HG03108 (cell line): ENCODE measurements around the gene IGFBP6.

Experiments
- ATAC-seq: cut with Tn5 transposase; IDR thresholded peaks from one replicate; pipeline ENCODE4 v1.9.1; 2021; ENCODE audit warnings: moderate library complexity; ENCODE audit not compliant: unreplicated experiment

Gene IGFBP6, protein sequence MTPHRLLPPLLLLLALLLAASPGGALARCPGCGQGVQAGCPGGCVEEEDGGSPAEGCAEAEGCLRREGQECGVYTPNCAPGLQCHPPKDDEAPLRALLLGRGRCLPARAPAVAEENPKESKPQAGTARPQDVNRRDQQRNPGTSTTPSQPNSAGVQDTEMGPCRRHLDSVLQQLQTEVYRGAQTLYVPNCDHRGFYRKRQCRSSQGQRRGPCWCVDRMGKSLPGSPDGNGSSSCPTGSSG

GRCh38 chr12:53097564-53098353 lies at the start of gene IGFBP6:
IGFBP6 (plus strand) TSS chr12:53097667; CDS start chr12:53097718, 51 bp downstream.
- ATAC-seq = no peak

DNA sequence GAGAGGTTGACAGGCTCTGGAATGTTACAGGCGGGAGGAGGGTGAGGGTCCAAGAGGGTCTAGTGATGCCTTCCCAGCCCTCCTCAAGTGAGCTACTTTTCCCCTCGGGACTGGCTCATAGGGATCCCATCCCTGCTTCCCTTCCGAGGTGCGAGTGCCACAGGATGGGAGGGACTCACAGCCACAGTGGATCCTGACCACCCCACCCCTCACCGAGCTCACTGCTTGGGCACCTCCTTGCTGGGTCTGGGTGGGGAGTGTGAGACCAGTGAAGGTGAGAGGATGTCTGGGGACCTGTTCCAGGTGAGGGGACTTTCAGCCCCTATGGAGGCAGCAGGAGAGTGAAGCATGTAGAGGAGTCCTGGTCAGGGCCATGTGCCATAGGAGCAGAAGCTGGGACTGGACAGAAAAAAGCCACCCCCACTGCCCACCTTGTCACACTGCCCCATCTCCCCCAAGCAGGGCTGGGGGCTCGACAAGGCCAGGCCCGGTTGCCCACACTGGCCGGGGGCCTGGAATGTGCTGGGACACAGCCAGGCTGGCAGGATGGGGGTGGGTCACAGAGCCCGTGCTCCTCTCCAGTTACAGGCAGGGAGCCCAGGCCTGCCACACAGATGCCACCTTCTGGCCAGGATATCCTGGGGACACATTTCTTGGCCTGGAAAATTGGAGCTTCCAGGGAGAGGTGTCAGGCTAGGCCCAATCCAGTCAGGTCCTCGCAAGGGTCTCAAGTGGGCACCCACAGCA lies 49.3 kb upstream of the IGFBP6 start:
- ATAC-seq = no peak

DNA sequence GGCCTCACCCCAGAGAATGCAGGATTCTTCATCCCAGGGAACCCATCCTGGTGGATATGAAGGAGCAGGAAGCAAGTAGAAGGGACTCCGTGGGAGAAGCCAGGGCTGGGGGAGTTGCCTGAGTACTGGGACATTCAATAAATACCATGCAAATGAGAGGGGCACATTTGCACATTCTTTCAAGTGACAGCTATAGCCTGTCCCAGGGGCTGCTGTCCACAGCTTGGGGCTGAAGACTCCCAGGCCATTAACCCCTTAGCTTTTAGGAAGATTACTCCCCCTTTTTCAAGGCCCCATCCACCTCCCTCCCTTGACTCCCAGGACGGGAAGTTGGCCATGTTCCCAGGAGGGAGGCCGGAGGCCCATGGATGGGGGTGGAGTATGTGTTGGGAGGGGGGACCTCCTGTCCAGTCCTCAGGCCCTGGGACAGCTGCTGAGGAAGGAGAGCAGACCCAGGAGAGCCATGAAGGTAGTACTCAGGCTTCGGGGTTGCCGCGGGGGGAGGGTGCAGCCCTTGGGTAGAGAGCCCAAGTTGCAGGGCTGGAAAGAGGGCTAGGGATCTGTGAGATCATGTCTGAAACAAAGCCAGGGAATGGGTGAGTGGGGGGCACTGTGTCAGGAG lies 48.6 kb upstream of the IGFBP6 start:
- ATAC-seq = no peak

DNA sequence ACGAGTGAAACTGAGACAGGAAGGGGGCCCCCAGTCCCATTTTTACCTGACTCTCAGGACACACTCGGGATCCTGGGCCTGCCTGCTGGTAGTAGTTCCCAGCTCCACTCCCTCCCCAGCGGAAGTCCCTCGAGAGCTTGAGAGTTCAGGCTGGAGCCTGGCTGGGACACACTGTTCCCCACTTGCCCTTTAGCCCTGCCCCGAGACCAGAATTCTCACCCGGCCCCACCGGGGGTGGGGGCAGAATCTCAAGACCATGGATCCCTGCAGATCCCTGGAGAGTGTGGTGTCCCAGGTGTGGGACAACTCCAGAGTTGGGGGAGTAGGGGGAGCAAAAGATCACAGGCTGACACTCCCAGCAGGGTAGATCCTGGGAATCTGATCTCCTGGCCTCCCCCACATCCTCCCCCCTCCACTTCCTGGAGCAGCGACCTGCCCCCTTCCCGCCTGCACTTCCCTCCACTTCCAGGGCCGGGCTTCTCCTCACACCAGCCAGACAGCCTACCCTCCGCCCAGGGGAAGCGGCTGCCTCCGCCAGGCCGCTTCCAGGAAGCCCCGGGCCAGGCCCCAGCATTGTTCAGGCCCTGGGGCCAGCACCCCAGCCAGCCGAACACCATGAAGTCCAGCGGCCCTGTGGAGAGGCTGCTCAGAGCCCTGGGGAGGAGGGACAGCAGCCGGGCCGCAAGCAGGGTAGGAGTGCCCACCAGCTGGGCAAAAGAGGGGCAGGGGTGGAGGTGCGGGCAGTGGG lies 47.7 kb upstream of the IGFBP6 start, which contains the start of gene TNS2:
Gene TNS2 (plus strand): TSS at position 495 of the 748 bp plus-strand sequence. CDS start 121 bp downstream, at position 616.
- no peak for ATAC-seq

DNA sequence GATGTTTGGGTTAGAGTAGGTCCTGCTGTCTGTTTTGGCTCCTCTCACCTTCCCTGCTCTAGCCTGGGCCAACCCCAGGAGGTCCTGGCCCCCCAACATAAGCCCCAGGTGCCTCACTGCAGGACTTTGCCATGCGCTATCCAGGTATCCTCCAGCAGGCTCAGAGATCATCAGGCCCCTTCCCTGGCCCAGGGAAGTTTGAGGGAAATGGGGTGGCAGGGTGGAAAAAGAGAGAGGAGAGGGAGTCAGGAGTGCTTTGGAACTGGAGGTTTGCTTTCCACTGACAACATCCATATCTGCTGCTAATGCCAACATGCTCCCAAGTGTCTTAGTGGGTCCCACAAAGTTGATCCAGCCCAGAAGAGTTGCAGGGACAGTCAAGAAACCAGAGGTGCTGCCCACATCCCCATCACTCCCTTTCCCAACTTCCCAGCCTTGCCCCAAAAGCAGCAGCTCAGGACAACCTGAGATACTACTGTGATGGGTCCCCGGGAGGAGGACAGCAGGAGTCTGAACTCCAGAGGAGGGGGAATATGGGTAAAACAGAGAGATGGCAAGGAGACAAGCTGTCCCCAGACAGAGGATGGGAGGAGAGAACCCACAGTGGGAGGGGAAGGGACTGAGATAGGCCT lies 46.9 kb upstream of the IGFBP6 start:
- no peak for ATAC-seq

DNA sequence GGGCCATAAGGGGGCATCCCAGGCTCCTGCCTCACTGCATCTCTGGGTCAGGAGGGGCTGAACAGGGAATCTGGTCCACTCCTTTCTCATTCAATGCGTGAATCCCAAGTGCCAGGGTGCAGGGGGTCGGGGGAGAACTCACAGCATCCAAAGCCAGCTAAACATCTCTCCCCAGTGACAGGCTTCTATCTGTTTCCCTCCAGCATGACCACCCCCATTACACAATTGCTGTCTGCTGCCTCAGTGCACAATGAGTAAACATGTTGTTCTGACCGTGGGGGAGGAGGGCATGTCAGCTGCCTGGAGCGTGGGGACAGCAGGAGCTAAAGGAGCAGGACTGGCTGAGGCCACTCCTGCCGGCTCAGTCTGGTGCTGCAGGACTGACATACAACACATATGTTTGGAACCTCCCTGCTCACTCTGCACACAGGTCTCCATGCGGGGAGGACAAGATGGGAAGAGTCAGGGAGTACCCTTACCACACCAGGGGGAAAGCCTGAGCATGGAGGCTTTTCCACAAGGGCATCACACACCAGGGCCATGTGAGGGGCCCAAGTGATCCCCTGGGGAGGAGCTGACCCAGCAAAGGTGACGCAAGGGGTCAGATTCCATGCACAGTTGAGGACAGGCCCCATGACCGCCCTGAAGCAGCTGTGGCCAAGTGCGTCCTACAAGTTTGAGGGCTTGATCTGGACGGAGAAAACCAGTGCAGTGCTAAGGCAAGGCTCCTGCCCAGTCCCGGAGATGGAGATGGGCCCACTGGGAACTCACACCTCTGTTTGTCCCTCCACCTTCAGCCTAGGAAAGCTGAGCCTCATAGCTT lies 46.2 kb upstream of the IGFBP6 start:
- ATAC-seq = no peak

DNA sequence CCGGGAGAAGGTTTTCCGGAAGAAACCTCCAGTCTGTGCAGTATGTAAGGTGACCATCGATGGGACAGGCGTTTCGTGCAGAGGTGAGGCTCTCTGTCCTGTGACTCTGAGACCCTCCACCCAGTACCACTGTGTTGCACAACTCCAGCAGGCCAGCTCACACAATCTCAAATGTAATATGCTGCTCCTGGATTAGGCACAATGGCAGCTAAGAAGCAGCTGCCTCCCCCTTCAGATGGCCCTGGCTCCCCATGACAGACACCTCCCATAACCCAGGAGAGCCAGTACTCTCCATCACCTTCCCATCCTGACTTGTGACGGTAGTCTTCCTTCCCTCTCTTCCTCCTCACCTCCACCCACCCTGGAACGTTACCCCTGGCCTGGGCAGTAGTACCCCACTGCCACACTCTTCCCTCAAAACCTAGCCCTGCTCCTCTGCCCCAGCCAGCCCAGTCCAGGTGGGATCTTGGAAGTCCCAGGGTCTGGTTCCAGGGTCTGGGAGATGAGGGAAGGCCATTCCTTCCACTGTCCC lies 45.5 kb upstream of the IGFBP6 start:
- no peak for ATAC-seq

GRCh38 chr12:53052419-53053217 lies 44.8 kb upstream of the IGFBP6 start:
- ATAC-seq = no peak

- no peak for ATAC-seq
Observed at GRCh38 chr12:53053218-53054111, 44.0 kb upstream of the IGFBP6 start.

DNA sequence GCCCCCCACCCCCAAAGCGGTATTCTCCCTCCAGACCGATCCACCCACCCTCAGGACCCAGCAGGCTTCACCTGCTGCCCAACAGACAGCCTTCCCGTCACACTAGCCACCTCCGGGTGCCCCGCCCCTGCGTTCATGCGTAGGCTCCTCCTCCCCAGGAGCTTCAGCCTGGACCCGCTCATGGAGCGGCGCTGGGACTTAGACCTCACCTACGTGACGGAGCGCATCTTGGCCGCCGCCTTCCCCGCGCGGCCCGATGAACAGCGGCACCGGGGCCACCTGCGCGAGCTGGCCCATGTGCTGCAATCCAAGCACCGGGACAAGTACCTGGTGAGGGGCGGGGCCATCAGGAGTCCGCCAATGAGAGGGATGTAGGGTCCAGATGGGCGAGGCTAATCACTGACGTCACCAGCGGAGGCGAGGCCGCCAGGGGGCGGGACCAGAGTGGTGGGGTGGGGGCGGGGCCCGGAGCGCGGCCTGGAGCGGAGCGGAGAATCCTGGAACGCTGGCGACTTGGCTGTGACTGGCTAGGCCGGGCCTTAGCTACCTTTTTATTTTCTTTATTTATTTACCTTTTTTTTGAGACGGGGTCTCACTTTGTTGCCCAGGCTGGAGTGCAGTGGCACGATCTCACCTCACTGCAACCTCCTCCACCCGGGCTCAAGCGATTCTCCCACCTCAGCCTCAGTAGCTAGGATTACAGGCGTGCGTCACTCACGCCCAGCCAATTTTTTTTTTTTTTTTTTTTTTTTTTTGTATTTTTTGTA lies 43.2 kb upstream of the IGFBP6 start:
- peak; percentile 85 for ATAC-seq

DNA sequence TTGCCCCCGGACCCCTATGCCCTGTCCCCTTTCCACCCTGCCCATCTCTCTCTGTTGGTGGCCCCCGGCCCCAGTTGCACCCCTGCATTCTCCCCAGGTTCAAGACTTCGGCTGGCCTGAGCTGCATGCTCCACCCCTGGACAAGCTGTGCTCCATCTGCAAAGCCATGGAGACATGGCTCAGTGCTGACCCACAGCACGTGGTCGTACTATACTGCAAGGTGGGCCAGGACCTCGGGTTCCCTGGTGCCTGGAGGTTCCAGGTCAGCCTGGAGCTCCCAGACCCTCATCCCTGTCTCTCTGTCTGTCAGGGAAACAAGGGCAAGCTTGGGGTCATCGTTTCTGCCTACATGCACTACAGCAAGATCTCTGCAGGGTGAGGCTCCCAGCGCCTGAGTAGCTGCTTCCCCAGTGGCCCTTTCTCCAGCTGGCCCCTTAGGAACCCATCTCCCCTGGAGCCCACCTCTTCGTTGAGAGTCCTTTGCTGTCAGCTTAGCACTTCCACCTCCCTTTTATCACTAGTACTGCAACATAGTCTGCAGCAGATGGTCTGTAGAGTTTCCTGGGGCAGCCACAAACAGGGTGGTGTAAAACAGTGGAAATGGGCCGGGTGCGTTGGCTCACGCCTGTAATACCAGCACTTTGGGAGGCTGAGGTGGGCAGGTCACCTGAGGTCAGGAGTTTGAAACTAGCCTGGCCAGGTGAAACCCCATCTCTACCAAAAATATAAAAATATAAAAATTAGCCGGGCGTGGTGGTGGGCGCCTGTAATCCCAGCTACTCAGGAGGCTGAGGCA lies 41.8 kb upstream of the IGFBP6 start:
- ATAC-seq = no peak

GRCh38 chr12:53056296-53056695 lies 41.2 kb upstream of the IGFBP6 start:
- no peak for ATAC-seq

GRCh38 chr12:53056901-53057300 lies 40.6 kb upstream of the IGFBP6 start:
- no peak for ATAC-seq

GRCh38 chr12:53057816-53058500 lies 39.5 kb upstream of the IGFBP6 start:
- no peak for ATAC-seq
